NB4 (cell line): ENCODE measurements around the gene SERPINA1.
A peak's percentile ranks its signal among the peaks of the same experiment; 100 is the strongest.

Experiments used
- DNase-seq: peaks from one replicate; pipeline ENCODE4 v3.0.0; 2010; ENCODE audit warnings: low read depth
- H3K4me3 ChIP-seq: one replicate; pipeline ENCODE4 v1.5.1; 2011; ENCODE audit warnings: mild to moderate bottlenecking, low read depth, low read length, moderate library complexity
- MAX ChIP-seq: IDR thresholded peaks from 2 replicates; pipeline ENCODE4 v1.6.1; 2011; ENCODE audit warnings: low read depth, low read length
- MYC ChIP-seq: IDR thresholded peaks from 2 replicates; pipeline ENCODE4 v1.6.1; 2011; ENCODE audit warnings: low read depth, low read length
- POLR2A ChIP-seq: IDR thresholded peaks from 2 replicates; pipeline ENCODE4 v1.6.1; 2011; ENCODE audit warnings: mild to moderate bottlenecking; ENCODE audit not compliant: insufficient read length; ENCODE audit errors: extremely low read depth
- TF ChIP-seq, protein P1 (sequence below): IDR thresholded peaks from one replicate; pipeline ENCODE4 v1.5.1; 2012; ENCODE audit warnings: low read depth, low read length

The SERPINA1 gene

GRCh38 chr14:94391281-94391975 lies 3.0 kb upstream of the SERPINA1 start:
- no peak overlapping the region for H3K4me3 ChIP-seq
- TF ChIP-seq MYC (no peak), MAX (no peak), POLR2A (no peak)
- TF ChIP-seq, protein P1, sequence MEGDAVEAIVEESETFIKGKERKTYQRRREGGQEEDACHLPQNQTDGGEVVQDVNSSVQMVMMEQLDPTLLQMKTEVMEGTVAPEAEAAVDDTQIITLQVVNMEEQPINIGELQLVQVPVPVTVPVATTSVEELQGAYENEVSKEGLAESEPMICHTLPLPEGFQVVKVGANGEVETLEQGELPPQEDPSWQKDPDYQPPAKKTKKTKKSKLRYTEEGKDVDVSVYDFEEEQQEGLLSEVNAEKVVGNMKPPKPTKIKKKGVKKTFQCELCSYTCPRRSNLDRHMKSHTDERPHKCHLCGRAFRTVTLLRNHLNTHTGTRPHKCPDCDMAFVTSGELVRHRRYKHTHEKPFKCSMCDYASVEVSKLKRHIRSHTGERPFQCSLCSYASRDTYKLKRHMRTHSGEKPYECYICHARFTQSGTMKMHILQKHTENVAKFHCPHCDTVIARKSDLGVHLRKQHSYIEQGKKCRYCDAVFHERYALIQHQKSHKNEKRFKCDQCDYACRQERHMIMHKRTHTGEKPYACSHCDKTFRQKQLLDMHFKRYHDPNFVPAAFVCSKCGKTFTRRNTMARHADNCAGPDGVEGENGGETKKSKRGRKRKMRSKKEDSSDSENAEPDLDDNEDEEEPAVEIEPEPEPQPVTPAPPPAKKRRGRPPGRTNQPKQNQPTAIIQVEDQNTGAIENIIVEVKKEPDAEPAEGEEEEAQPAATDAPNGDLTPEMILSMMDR, result no peak
- no peak for DNase-seq

DNA sequence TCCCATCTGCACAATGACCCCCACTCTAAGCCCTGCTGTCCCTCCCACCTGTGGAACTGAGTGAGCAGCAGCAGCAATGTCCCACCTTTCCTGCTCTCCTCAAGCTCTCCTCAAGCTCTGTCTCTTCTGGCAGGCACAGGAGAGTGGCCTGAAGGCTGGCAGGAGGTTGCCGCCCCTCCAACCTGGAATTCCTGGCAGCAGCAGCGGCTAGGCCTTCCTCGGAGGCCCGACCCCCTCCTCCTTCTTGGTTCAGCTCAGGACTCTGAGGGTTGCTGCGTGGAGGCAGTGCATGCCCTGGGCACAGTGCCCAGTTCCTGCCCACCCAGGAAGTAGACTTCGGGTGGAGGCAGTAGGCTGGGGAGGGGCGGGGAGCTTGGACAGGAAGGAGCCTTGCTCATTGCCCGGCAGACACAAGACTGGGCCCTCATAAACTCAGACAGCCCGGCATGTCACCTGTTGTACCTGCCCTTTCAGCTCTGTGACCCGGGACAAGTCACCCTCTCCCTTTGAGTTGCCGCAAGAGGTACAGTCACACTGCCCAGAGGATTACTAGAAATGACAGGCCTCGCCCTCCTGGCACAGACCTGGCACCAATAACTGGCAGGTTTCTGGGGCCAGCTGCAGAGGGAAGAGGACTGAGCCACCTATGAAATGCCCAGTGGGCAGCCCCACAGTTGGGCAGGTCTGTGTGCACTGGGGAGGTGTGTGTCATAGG lies 2.1 kb upstream of the SERPINA1 start:
- peak; percentile 60 for DNase-seq
- no peak overlapping the region for H3K4me3 ChIP-seq
- TF ChIP-seq POLR2A (no peak), MYC (no peak), MAX (no peak)
- TF ChIP-seq, protein P1, result no peak

- no peak for DNase-seq
- TF ChIP-seq MAX, result no peak
- no peak for TF ChIP-seq POLR2A
- no peak for TF ChIP-seq MYC
- TF ChIP-seq, protein P1, result no peak
- no peak overlapping the region for H3K4me3 ChIP-seq
Measured at GRCh38 chr14:94389731-94390371, 1.4 kb upstream of the SERPINA1 start.

GRCh38 chr14:94389104-94389469 lies 685 bp upstream of the SERPINA1 start:
- DNase-seq, result no peak
- no peak for TF ChIP-seq MYC
- no peak overlapping the region for H3K4me3 ChIP-seq

GRCh38 chr14:94388027-94388383 lies 397 bp downstream of the SERPINA1 start:
- no peak overlapping the region for H3K4me3 ChIP-seq
- no peak for DNase-seq
- TF ChIP-seq MAX (no peak), POLR2A (no peak), MYC (no peak)
- TF ChIP-seq, protein P1, result no peak
